Measurements from ENCODE around the gene DDX19B.
"Not testable (repeated sequence)": the region's sequence is repeated elsewhere in the genome, so short reads cannot be mapped to it uniquely, and the experiment has no call there.

The DDX19B gene

DNA sequence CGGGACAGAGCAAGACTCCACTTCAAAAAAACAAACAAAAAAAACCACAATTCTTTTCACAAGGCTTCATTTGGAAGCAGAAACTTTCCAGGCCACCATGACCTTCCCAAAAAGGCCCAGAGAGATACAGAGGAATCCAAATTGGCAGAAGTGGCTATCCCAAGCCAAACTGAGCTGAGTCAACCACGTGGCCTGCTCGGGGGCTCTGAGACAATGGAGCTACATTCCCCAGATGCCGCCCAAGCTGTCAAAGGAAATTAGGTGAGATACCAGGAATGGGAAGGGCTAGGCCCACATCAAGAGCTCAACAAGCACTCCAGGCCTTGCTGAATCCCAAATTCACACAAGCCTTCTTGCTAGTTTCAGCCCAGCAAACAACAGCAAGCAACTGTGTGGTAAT, 41.6 kb upstream of the DDX19B start:
- H3K4me1 ChIP-seq (ENCODE audit: control insufficient read depth, insufficient read depth, low read length): no peaks in the 10 kb centered on the region
- DNase-seq (ENCODE audit: low read depth): no peak
- no peak overlapping the region for H3K4me3 ChIP-seq (ENCODE audit: low read length)
- H3K9ac ChIP-seq (ENCODE audit: low read length): no peak overlapping the region
- H3K9me3 ChIP-seq (ENCODE audit: control insufficient read depth, low read length): no peaks in the 10 kb centered on the region
- H3K36me3 ChIP-seq (ENCODE audit: control insufficient read depth, insufficient read depth, low read length, severe bottlenecking): peaks cover 99% of the 10 kb centered on the region
- no peaks in the 10 kb centered on the region for H3K27me3 ChIP-seq (replicated peaks; ENCODE audit: control insufficient read depth, insufficient read depth, low read length)

DNA sequence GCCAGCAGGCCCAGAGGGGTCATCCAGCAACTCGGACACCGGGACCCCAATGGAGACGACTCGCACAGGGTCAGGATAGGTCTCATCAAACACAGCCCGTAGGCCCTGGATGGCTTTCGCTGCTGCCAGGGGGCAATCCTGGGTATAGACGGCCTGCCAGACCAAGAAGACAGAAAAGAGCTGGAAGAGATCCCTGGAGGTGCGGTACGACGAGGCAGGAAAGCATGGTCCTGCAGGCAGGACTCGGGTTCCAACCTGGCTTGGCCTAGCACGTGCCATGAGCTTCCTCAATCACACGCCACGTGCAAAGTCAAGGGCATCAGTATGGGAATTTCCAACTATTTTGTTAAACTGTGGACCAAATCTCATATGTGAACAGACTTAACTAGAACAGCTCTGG, 40.9 kb upstream of the DDX19B start:
- no peak for DNase-seq (ENCODE audit: low read depth)
- Histone ChIP-seq H3K27me3 (replicated peaks; ENCODE audit: control insufficient read depth, insufficient read depth, low read length) (no peaks in the 10 kb centered on the region), H3K4me1 (ENCODE audit: control insufficient read depth, insufficient read depth, low read length) (no peaks in the 10 kb centered on the region), H3K4me3 (ENCODE audit: low read length) (no peak overlapping the region), H3K36me3 (ENCODE audit: control insufficient read depth, insufficient read depth, low read length, severe bottlenecking) (peaks cover 99% of the 10 kb centered on the region), H3K9ac (ENCODE audit: low read length) (no peak overlapping the region), H3K9me3 (ENCODE audit: control insufficient read depth, low read length) (no peaks in the 10 kb centered on the region)

DNA sequence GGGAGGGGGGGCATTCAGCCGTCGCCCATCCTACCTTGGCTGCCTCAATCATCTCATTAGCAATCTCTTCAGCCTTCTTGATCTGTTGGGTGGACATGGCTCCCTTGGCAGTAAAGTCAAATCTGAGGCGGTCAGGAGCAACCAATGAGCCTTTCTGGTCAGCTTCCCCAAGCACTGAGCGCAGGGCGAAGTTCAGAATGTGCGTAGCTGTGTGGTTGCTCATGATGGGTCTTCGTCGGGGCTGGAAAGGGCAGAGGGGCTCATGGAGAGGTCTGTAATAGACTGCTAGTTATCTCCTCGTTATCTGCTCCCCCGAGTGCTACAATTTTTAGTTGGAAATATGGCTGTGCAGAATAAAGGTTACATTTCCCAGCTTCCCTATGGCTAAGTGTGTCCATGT, 40.0 kb upstream of the DDX19B start:
- no peak for DNase-seq (ENCODE audit: low read depth)
- H3K4me1 ChIP-seq (ENCODE audit: control insufficient read depth, insufficient read depth, low read length): no peaks in the 10 kb centered on the region
- H3K36me3 ChIP-seq (ENCODE audit: control insufficient read depth, insufficient read depth, low read length, severe bottlenecking): peaks cover 99% of the 10 kb centered on the region
- H3K27me3 ChIP-seq (replicated peaks; ENCODE audit: control insufficient read depth, insufficient read depth, low read length): no peaks in the 10 kb centered on the region
- H3K9ac ChIP-seq (ENCODE audit: low read length): no peak overlapping the region
- no peaks in the 10 kb centered on the region for H3K9me3 ChIP-seq (ENCODE audit: control insufficient read depth, low read length)
- H3K4me3 ChIP-seq (ENCODE audit: low read length): no peak overlapping the region

DNA sequence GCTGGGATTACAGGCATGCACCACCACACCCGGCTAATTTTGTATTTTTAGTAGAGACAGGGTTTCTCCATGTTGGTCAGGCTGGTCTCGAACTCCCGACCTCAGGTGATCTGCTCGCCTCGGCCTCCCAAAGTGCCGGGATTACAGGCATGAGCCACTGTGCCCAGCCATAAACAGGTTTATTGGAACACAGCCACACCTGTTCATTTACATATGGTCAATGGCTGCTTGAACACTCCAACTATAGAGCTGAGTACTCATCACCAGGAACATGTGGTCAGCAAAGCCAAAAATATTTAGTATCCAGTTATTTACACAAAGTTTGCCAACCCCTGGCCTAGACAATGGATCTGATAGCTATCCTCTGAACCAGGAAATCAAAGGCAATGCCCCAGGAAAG, 39.1 kb upstream of the DDX19B start:
- not testable (repeated sequence) for H3K9me3 ChIP-seq (ENCODE audit: control insufficient read depth, low read length); DNase-seq (ENCODE audit: low read depth); H3K4me1 ChIP-seq (ENCODE audit: control insufficient read depth, insufficient read depth, low read length); H3K27me3 ChIP-seq (replicated peaks; ENCODE audit: control insufficient read depth, insufficient read depth, low read length); H3K9ac ChIP-seq (ENCODE audit: low read length); H3K4me3 ChIP-seq (ENCODE audit: low read length)
- H3K36me3 ChIP-seq (ENCODE audit: control insufficient read depth, insufficient read depth, low read length, severe bottlenecking): peaks cover 99% of the 10 kb centered on the region

DNA sequence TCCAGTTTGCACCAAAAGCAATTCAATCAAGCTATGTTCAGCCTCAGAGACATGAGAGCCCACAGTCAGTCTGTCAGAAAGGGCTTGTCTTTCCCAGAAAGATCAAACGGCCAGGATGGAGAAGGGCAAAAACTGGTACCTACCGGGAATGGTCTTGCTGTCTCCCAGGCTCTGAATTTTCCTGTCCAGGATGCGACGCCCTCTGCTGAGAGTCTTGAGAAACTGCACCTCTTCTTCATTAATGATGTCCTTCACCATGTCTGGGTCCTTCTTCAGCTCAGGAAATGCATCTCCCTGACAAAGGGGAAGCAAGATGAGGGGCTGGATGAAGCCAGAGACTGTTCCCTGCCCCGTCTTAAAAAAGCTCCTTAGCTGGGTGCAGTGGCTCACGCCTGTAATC, 31.5 kb upstream of the DDX19B start:
- no peaks in the 10 kb centered on the region for H3K27me3 ChIP-seq (replicated peaks; ENCODE audit: control insufficient read depth, insufficient read depth, low read length)
- no peak overlapping the region for H3K9ac ChIP-seq (ENCODE audit: low read length)
- peak; percentile 47 for DNase-seq (ENCODE audit: low read depth)
- no peaks in the 10 kb centered on the region for H3K9me3 ChIP-seq (ENCODE audit: control insufficient read depth, low read length)
- H3K36me3 ChIP-seq (ENCODE audit: control insufficient read depth, insufficient read depth, low read length, severe bottlenecking): peaks cover 94% of the 10 kb centered on the region
- no peaks in the 10 kb centered on the region for H3K4me1 ChIP-seq (ENCODE audit: control insufficient read depth, insufficient read depth, low read length)
- H3K4me3 ChIP-seq (ENCODE audit: low read length): no peak overlapping the region

DNA sequence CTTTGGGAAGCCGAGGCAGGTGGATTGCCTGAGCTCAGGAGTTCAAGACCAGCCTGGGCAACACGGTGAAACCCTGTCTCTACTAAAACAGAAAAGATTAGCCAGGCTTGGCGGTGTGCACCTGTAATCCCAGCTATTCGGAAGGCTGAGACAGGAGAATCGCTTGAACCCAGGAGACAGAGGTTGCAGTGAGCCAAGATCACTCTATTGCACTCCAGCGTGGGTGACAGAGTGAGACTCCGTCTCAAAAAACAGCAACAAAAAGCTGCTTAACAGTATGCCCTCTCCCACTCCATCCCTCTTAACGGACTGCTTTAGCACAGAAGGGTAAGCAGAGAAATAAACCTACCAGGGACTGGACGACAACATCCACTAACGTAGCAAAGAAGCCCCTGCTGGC, 31.1 kb upstream of the DDX19B start:
- not testable (repeated sequence) for H3K9ac ChIP-seq (ENCODE audit: low read length); H3K27me3 ChIP-seq (replicated peaks; ENCODE audit: control insufficient read depth, insufficient read depth, low read length); H3K9me3 ChIP-seq (ENCODE audit: control insufficient read depth, low read length); H3K4me1 ChIP-seq (ENCODE audit: control insufficient read depth, insufficient read depth, low read length); H3K4me3 ChIP-seq (ENCODE audit: low read length); DNase-seq (ENCODE audit: low read depth)
- peaks cover 94% of the 10 kb centered on the region for H3K36me3 ChIP-seq (ENCODE audit: control insufficient read depth, insufficient read depth, low read length, severe bottlenecking)

DNA sequence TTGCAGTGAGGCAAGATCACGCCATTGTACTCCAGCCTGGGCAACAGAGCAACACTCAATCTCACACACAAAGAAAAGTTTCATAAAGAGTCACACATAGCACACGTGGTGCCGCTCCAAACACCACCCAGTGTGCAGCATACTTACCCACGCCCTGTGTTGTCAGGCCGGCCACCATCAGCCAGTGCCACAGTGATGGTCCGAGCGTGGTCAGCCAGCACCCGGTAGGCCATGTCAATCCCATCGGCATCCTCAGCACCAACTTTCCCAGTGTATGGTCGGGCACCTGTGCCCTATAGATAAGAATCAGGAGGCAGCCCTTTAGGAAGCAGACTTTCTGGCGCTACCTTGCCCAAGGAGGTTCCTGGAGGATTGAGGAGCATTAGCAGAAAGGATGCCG, 29.5 kb upstream of the DDX19B start:
- Histone ChIP-seq H3K4me1 (ENCODE audit: control insufficient read depth, insufficient read depth, low read length) (no peaks in the 10 kb centered on the region), H3K27me3 (replicated peaks; ENCODE audit: control insufficient read depth, insufficient read depth, low read length) (no peaks in the 10 kb centered on the region), H3K9me3 (ENCODE audit: control insufficient read depth, low read length) (no peaks in the 10 kb centered on the region), H3K9ac (ENCODE audit: low read length) (no peak overlapping the region), H3K4me3 (ENCODE audit: low read length) (no peak overlapping the region), H3K36me3 (ENCODE audit: control insufficient read depth, insufficient read depth, low read length, severe bottlenecking) (peaks cover 91% of the 10 kb centered on the region)
- no peak for DNase-seq (ENCODE audit: low read depth)

DNA sequence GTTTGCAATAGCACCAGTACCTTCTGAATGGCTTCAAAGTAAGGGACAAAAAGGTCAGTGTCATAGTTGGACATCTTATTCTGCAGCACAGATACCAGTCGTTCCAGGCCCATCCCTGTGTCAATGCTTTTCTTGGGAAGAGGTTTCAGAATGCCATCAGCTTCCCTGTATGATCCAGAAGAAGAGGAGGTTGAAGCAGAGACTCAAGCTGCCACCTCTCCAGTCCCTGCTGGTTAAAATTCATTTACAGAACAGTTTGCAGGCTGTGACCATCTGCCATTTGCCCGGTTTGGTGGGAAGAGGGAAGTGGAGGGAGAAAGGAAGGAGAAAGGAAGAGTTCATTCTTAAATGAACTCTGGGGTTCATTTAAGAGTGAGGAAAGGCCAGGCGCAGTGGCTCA, 28.8 kb upstream of the DDX19B start:
- Histone ChIP-seq H3K9me3 (ENCODE audit: control insufficient read depth, low read length) (no peaks in the 10 kb centered on the region), H3K36me3 (ENCODE audit: control insufficient read depth, insufficient read depth, low read length, severe bottlenecking) (peaks cover 91% of the 10 kb centered on the region), H3K9ac (ENCODE audit: low read length) (no peak overlapping the region), H3K27me3 (replicated peaks; ENCODE audit: control insufficient read depth, insufficient read depth, low read length) (no peaks in the 10 kb centered on the region), H3K4me1 (ENCODE audit: control insufficient read depth, insufficient read depth, low read length) (no peaks in the 10 kb centered on the region), H3K4me3 (ENCODE audit: low read length) (no peak overlapping the region)
- DNase-seq (ENCODE audit: low read depth): no peak

DNA sequence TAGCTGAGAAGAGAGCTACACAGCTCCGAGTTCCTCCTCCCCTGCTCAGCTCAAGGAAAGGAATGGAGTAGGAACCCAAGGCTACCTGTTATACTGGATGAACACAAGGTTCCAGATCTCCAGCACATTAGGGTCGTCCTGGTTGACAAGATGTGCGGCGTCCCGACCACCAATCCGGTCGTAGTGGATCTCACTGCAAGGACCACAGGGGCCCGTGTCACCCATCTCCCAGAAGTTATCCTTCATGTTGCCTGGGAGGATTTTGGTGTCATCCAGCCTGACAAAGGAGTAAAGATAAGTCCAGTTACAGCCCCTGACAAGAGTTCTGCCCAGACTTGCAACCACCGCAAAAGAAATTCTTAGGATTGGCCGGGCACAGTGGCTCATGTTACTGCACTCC, 27.3 kb upstream of the DDX19B start:
- Histone ChIP-seq H3K9me3 (ENCODE audit: control insufficient read depth, low read length) (no peaks in the 10 kb centered on the region), H3K36me3 (ENCODE audit: control insufficient read depth, insufficient read depth, low read length, severe bottlenecking) (peaks cover 90% of the 10 kb centered on the region)
- no peak for DNase-seq (ENCODE audit: low read depth)

DNA sequence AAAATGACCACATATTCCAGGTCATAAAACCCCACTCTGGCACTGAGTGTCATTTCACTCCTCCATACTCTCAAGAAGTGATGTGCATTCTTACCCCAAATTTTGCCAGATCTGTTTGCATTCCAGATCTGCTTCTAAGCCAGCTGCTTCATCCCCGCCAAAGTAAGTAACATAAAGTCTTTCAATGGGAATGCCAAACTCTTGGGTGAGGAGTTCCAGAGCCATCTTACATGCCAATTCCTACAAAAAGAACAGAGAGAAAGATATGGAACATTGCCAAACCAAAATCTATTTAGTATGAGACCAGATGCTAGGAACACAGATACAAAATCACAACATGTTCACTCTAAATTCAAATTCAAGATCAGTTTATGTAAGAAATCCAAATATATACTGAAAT, 22.6 kb upstream of the DDX19B start:
- H3K9ac ChIP-seq (ENCODE audit: low read length): no peak overlapping the region
- H3K4me3 ChIP-seq (ENCODE audit: low read length): no peak overlapping the region
- DNase-seq (ENCODE audit: low read depth): no peak
- no peaks in the 10 kb centered on the region for H3K9me3 ChIP-seq (ENCODE audit: control insufficient read depth, low read length)
- H3K36me3 ChIP-seq (ENCODE audit: control insufficient read depth, insufficient read depth, low read length, severe bottlenecking): peaks cover 90% of the 10 kb centered on the region
- H3K4me1 ChIP-seq (ENCODE audit: control insufficient read depth, insufficient read depth, low read length): no peaks in the 10 kb centered on the region
- no peaks in the 10 kb centered on the region for H3K27me3 ChIP-seq (replicated peaks; ENCODE audit: control insufficient read depth, insufficient read depth, low read length)

More for the DNA sequence above, 27.3 kb upstream of the DDX19B start:
- Histone ChIP-seq H3K27me3 (replicated peaks; ENCODE audit: control insufficient read depth, insufficient read depth, low read length) (no peaks in the 10 kb centered on the region), H3K9ac (ENCODE audit: low read length) (no peak overlapping the region), H3K4me1 (ENCODE audit: control insufficient read depth, insufficient read depth, low read length) (no peaks in the 10 kb centered on the region), H3K4me3 (ENCODE audit: low read length) (no peak overlapping the region)

DNA sequence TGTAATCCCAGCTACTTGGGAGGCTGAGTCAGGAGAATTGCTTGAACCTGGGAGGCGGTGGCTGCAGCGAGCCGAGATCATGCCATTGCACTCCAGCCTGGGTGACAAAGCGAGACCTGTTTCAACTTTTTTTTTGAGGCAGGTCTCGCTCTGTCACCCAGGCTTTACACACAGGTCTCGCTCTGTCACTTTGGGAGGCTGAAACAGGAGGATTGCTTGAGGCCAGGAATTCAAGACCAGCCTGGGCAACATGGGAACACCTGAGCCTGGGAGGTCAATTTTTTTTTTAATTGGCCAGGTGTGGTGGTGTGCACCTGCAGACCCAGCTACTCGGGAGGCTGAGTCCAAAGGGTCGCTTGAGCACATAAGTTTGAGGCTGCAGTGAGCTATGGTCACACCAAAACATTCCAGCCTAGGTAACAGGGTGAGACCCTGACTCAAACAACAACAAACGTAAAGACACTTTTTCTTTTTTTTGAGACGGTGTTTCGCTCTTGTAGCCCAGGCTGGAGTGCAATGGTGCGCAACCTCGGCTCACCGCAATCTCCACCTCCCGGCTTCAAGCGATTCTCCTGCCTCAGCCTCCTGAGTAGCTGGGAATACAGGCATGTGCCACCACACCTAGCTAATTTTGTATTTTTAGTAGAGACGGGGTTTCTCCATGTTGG, 11.5 kb upstream of the DDX19B start:
- peak overlapping the region; percentile 100 for H3K9ac ChIP-seq (ENCODE audit: low read length)
- peaks cover 30% of the 10 kb centered on the region for H3K36me3 ChIP-seq (ENCODE audit: control insufficient read depth, insufficient read depth, low read length, severe bottlenecking)
- H3K4me3 ChIP-seq (ENCODE audit: low read length): peak overlapping the region; percentile 98
- H3K9me3 ChIP-seq (ENCODE audit: control insufficient read depth, low read length); H3K4me1 ChIP-seq (ENCODE audit: control insufficient read depth, insufficient read depth, low read length); H3K27me3 ChIP-seq (replicated peaks; ENCODE audit: control insufficient read depth, insufficient read depth, low read length); DNase-seq (ENCODE audit: low read depth): not testable (repeated sequence)
